ENCODE measurements around the gene AP1G1. TPM values are rescaled to one million over a fixed set of nuclear protein-coding genes. Genes with fewer than 3 reads are reported as not detected.

Gene AP1G1
- polyA plus RNA-seq, 2 of the 4 experiments (the other 2 are of a cell fraction): 38.1 to 85.6 TPM

GRCh38 chr16:71781741-71782140, 26.9 kb downstream of the AP1G1 start:
- no peaks in the 10 kb centered on the region for H3K9me3 ChIP-seq
- no peak overlapping the region for H3K4me3 ChIP-seq
- 45% methylated on average over 3 of the region's 3 CpGs for WGBS (ENCODE audit: missing lambda C conversion rate)
- FAIRE-seq (no peak), DNase-seq (ENCODE audit: low read depth in 1 of 2, low spot score in 1 of 2) (no peak), ATAC-seq (no peak)
- H3K27ac ChIP-seq: no peak overlapping the region
- H3K4me1 ChIP-seq: peaks cover 6% of the 10 kb centered on the region; the same call in 2 of the 3 replicates
- ChIA-PET POLR2A (no interaction called here), CTCF (interaction anchor here (0.9 to 1.4 kb wide), 2 partner anchors 83 to 100 kb away, joined by 3 to 4 read pairs; no protein-coding TSS in a partner anchor)
- no peak for TF ChIP-seq EHMT2 (IDR thresholded peaks at IDR 0.05; ENCODE audit: low read depth)
- no peak for TF ChIP-seq EHF (CRISPR knock-in tag; IDR thresholded peaks at IDR 0.05)
- TF ChIP-seq HOXB5 (CRISPR knock-in tag; IDR thresholded peaks at IDR 0.05): no peak
- TF ChIP-seq MYC (IDR thresholded peaks at IDR 0.05; ENCODE audit: borderline replicate concordance, low read length): no peak
- TF ChIP-seq, protein P1, sequence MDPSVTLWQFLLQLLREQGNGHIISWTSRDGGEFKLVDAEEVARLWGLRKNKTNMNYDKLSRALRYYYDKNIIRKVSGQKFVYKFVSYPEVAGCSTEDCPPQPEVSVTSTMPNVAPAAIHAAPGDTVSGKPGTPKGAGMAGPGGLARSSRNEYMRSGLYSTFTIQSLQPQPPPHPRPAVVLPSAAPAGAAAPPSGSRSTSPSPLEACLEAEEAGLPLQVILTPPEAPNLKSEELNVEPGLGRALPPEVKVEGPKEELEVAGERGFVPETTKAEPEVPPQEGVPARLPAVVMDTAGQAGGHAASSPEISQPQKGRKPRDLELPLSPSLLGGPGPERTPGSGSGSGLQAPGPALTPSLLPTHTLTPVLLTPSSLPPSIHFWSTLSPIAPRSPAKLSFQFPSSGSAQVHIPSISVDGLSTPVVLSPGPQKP (IDR thresholded peaks at IDR 0.05; ENCODE audit: low read depth, low read length): no peak
- TF ChIP-seq, protein P2, sequence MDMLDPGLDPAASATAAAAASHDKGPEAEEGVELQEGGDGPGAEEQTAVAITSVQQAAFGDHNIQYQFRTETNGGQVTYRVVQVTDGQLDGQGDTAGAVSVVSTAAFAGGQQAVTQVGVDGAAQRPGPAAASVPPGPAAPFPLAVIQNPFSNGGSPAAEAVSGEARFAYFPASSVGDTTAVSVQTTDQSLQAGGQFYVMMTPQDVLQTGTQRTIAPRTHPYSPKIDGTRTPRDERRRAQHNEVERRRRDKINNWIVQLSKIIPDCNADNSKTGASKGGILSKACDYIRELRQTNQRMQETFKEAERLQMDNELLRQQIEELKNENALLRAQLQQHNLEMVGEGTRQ (IDR thresholded peaks at IDR 0.05): no peak
- no peak for TF ChIP-seq ESRRA (IDR thresholded peaks at IDR 0.05; ENCODE audit: borderline replicate concordance, low read length)
- no peak for TF ChIP-seq RAD21 (conservative IDR thresholded peaks at IDR 0.05 in 1 of 2, IDR thresholded peaks at IDR 0.05 in 1 of 2)
- no peak for TF ChIP-seq TP53 (CRISPR knock-in tag; IDR thresholded peaks at IDR 0.05)
- no peak for TF ChIP-seq NR3C1 (IDR thresholded peaks at IDR 0.05)
- no peak for TF ChIP-seq CBX2 (IDR thresholded peaks at IDR 0.05; ENCODE audit: borderline replicate concordance, low read depth)
- TF ChIP-seq HMGXB4 (CRISPR knock-in tag; IDR thresholded peaks at IDR 0.05; ENCODE audit: borderline replicate concordance): no peak
- TF ChIP-seq CEBPB (IDR thresholded peaks at IDR 0.05): no peak
- TF ChIP-seq CBX8 (IDR thresholded peaks at IDR 0.05): no peak
- TF ChIP-seq ZFP36 (IDR thresholded peaks at IDR 0.05; ENCODE audit: borderline replicate concordance, partially characterized antibody): no peak
- no peak for TF ChIP-seq BCL3 (IDR thresholded peaks at IDR 0.05)
- no peak for TF ChIP-seq ZC3H11A (IDR thresholded peaks at IDR 0.05)
- no peak for TF ChIP-seq NPAS2 (CRISPR knock-in tag; IDR thresholded peaks at IDR 0.05; ENCODE audit: borderline replicate concordance)
- H3K4me2 ChIP-seq: no peak overlapping the region

DNA sequence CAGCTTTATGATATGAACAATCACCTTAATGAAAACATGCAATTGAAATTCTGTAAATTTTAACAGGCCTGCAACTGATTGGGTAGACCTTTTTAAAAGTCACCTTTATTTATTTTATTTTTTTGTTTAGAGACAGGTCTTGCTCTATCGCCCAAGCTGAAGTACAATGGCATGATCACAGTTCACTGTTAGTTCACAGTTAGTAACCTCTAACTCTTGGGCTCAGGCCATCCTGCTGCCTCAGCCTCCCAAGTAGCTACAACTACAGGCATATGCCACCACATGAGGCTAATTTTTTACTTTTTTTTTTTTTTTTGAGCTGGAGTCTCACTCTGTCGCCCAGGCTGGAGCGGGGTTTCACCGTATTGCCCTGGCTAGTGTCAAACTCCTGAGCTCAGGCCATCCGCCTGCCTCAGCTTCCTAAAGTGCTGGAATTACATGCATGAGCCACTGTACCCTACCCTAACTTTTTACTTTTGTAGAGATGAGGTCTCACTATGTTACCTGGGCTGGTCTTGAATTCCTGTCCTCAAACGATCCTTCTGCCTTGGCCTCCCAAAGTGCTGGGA, 28.0 kb downstream of the AP1G1 start:
- no peak for ATAC-seq
- no peak overlapping the region for H3K4me2 ChIP-seq
- H3K4me1 ChIP-seq: peaks cover 6% of the 10 kb centered on the region; the same call in 2 of the 3 replicates
- TF ChIP-seq E2F6 (IDR thresholded peaks at IDR 0.05; ENCODE audit: borderline replicate concordance, low read depth) (no peak), CBX8 (IDR thresholded peaks at IDR 0.05) (no peak), GATA3 (IDR thresholded peaks at IDR 0.05; ENCODE audit: borderline replicate concordance) (no peak), RFX5 (IDR thresholded peaks at IDR 0.05) (no peak)
- TF ChIP-seq, protein P1 (IDR thresholded peaks at IDR 0.05; ENCODE audit: low read depth, low read length): no peak
- FAIRE-seq: no peak
- 99% methylated on average over 6 of the region's 6 CpGs for WGBS (ENCODE audit: missing lambda C conversion rate)
- DNase-seq (ENCODE audit: low read depth in 1 of 2, low spot score in 1 of 2): no peak
- H3K27ac ChIP-seq: no peak overlapping the region
- H3K9me3 ChIP-seq: no peaks in the 10 kb centered on the region
- CTCF ChIA-PET: interaction anchor here (0.6 to 1.4 kb wide), 5 partner anchors 8 to 101 kb away, joined by 4 to 7 read pairs (median 4); no protein-coding TSS in a partner anchor
- POLR2A ChIA-PET: no interaction called here
- H3K4me3 ChIP-seq: no peak overlapping the region
